HG03575 (cell line): ENCODE measurements around the gene GPR3.
"Not testable (repeated sequence)": the region's sequence is repeated elsewhere in the genome, so short reads cannot be mapped to it uniquely, and the experiment has no call there.

Source experiments
- ATAC-seq: cut with Tn5 transposase; IDR thresholded peaks from one replicate; pipeline ENCODE4 v1.9.1; 2021; ENCODE audit not compliant: unreplicated experiment, insufficient number of reproducible peaks, low FRiP score; ENCODE audit errors: extremely low read depth

GPR3 gene

GRCh38 chr1:27413004-27413403, 20.6 kb downstream of the GPR3 start:
- no peak for ATAC-seq

- no peak for ATAC-seq
Measured at GRCh38 chr1:27414091-27414490, 21.7 kb downstream of the GPR3 start.

- ATAC-seq: no peak
Measured at GRCh38 chr1:27416387-27417111, 24.1 kb downstream of the GPR3 start.

- ATAC-seq: no peak
Measured at GRCh38 chr1:27417713-27418112, 25.3 kb downstream of the GPR3 start.

GRCh38 chr1:27418326-27419185, 26.1 kb downstream of the GPR3 start:
- no peak for ATAC-seq

- no peak for ATAC-seq
Measured at GRCh38 chr1:27423709-27424108, 31.3 kb downstream of the GPR3 start.

GRCh38 chr1:27427329-27427728, 34.9 kb downstream of the GPR3 start:
- ATAC-seq: no peak

GRCh38 chr1:27427816-27428315, 35.4 kb downstream of the GPR3 start:
- no peak for ATAC-seq

- ATAC-seq: no peak
Measured at GRCh38 chr1:27428316-27429028, 36.0 kb downstream of the GPR3 start.

- ATAC-seq: no peak
Measured at GRCh38 chr1:27429029-27429425, 36.6 kb downstream of the GPR3 start.

GRCh38 chr1:27430903-27431600, 38.6 kb downstream of the GPR3 start:
- no peak for ATAC-seq

- no peak for ATAC-seq
Measured at GRCh38 chr1:27431601-27431940, 39.1 kb downstream of the GPR3 start.

- ATAC-seq: not testable (repeated sequence)
Measured at GRCh38 chr1:27432725-27433124, 40.3 kb downstream of the GPR3 start.

GRCh38 chr1:27433706-27434105, 41.3 kb downstream of the GPR3 start:
- ATAC-seq: no peak

GRCh38 chr1:27435566-27436203, 43.3 kb downstream of the GPR3 start:
- ATAC-seq: no peak

- no peak for ATAC-seq
Measured at GRCh38 chr1:27436204-27437159, 44.1 kb downstream of the GPR3 start.

- no peak for ATAC-seq
Measured at GRCh38 chr1:27438621-27439061, 46.2 kb downstream of the GPR3 start.

- ATAC-seq: no peak
Measured at GRCh38 chr1:27439150-27439549, 46.7 kb downstream of the GPR3 start.
